ENCODE results near the gene RPS6KA4. TPM values are rescaled to one million over a fixed set of nuclear protein-coding genes. Genes with fewer than 3 reads are reported as not detected.
A peak's percentile ranks its signal among the peaks of the same experiment; 100 is the strongest.

The RPS6KA4 gene
- total RNA-seq, 1 experiment from 2014 or later: 67.3 TPM

DNA sequence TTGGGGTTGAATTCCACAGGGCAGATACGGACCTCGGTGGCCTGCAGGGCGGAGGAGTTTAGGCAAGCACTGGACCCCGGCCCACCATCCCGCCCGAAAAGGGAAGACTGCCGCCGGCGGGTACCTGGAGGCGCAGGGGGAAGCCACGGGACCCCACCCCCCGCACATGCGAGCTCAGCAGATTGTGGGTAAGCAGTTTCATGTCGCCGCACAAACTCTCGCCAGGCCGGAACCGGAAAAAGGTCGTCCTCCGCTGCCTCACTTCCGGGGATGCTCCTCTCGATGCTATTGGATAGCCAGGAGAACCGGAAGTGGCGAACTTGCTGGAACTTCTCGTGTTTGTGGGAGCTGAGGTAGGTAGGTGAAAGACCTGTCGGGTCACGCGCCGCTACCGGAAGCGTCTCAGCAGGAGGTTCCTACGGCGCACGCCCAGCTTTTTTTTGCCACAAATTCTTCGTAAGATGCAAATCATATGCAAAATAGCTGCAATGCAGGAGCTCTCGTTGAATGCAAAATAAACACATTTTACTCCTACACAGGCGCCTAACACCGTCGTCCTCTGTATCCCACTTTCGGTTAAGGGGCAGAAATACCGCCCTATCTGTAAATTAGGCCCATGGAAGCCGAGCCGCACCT lies 41.5 kb upstream of the RPS6KA4 start, which contains the start of gene TRMT112:
TSS of gene TRMT112 (minus strand) at position 235 of the 636 bp plus-strand sequence. CDS start at position 202, 33 bp downstream.
- H3K79me2 ChIP-seq (ENCODE audit: insufficient read depth, low read length): peaks cover 37% of the 10 kb centered on the region
- H3K36me3 ChIP-seq (ENCODE audit: control insufficient read depth in 1 of 2, insufficient read depth in 2 of 2, low read length in 2 of 2): peaks cover 7 to 23% of the 10 kb centered on the region in 2 experiments; a peak in 2 of 4 replicates
- ATAC-seq (peak; percentile 76), DNase-seq (ENCODE audit: low read depth, low spot score) (peak; percentile 99)
- ChIA-PET POLR2A (interaction anchor here (0.6 to 3.0 kb wide), 26 partner anchors 10 to 1768 kb away, joined by 3 to 77 read pairs (median 6); partner anchors contain the start of genes CATSPERZ, ESRRA, FKBP2 and PLCB3), RAD21 (ENCODE audit: low non-redundant PET in 1 of 2, low total read pairs in 2 of 2, uncharacterized antibody in 2 of 2, unreplicated experiment in 2 of 2) (interaction anchor here (0.6 to 2.6 kb wide), 14 partner anchors 12 to 132 kb away, joined by 3 to 29 read pairs (median 4); partner anchors contain the start of gene ESRRA (in 2 of the 2)), CTCF (interaction anchor here (0.6 to 3.7 kb wide), 23 partner anchors 11 to 515 kb away, joined by 3 to 92 read pairs (median 5); partner anchors contain the start of genes BAD, ESRRA and FKBP2)
- H3K9me3 ChIP-seq (ENCODE audit: control insufficient read depth in 1 of 2, insufficient read depth in 1 of 2, low read depth in 1 of 2, low read length in 2 of 2): no peaks in the 10 kb centered on the region
- H3K9me2 ChIP-seq (ENCODE audit: insufficient read depth): no peaks in the 10 kb centered on the region
- H3K4me1 ChIP-seq (ENCODE audit: control insufficient read depth in 1 of 2, insufficient read depth in 2 of 2, low read length in 2 of 2): peaks cover 22 to 56% of the 10 kb centered on the region in 2 experiments
- H2AFZ ChIP-seq (ENCODE audit: low read depth, low read length, poor library complexity, severe bottlenecking): no peak within 1 kb of the TSS
- no TSS peak for BruUV-seq (replicated peaks)
- H4K20me1 ChIP-seq (ENCODE audit: insufficient read depth): no peaks in the 10 kb centered on the region
- H3K4me2 ChIP-seq (ENCODE audit: low read length): peak within 1 kb of the TSS; percentile 77
- intact Hi-C loops (cut with micrococcal nuclease): loop anchor here (1.0 kb wide), 3 partner anchors 14 to 42 kb away; partner anchors contain the start of gene RPS6KA4
- peak within 1 kb of the TSS; percentile 80 to 84 for H3K4me3 ChIP-seq (replicated peaks in 1 of 2; ENCODE audit: low read depth in 1 of 2, low read length in 2 of 2)
- peak within 1 kb of the TSS; percentile 89 for H3K9ac ChIP-seq (ENCODE audit: low read length)
- H3K27ac ChIP-seq (ENCODE audit: low read depth, low read length): peak within 1 kb of the TSS; percentile 83
- no peaks in the 10 kb centered on the region for H3K27me3 ChIP-seq (ENCODE audit: insufficient read depth, low read length)
- TF ChIP-seq SIN3A (IDR thresholded peaks at IDR 0.05; ENCODE audit: low read depth) (no peak), SP1 (IDR thresholded peaks at IDR 0.05; ENCODE audit: low read depth) (no peak), EZH2 (IDR thresholded peaks at IDR 0.05) (no peak), EGR1 (IDR thresholded peaks at IDR 0.05; ENCODE audit: low read depth) (no peak), ELF1 (IDR thresholded peaks at IDR 0.05; ENCODE audit: borderline replicate concordance, low read depth) (no peak), YY1 (IDR thresholded peaks at IDR 0.05; ENCODE audit: extremely low read depth, insufficient replicate concordance, low read depth, low read length) (peak; percentile 32), ZNF274 (IDR thresholded peaks at IDR 0.05; ENCODE audit: low read depth, low read length) (no peak), JUND (IDR thresholded peaks at IDR 0.05) (no peak), POLR2AphosphoS5 (IDR thresholded peaks at IDR 0.05; ENCODE audit: low read depth, low read length) (peak; percentile 83), POLR2A (IDR thresholded peaks at IDR 0.05; ENCODE audit: borderline replicate concordance, extremely low read depth, insufficient read depth, insufficient read length) (peak; percentile 70), FOSL1 (IDR thresholded peaks at IDR 0.05; ENCODE audit: low read depth) (no peak), RAD21 (IDR thresholded peaks at IDR 0.05; ENCODE audit: low read depth) (no peak), ZFX (IDR thresholded peaks at IDR 0.05) (no peak; the same call in 1 of the 2 replicates), SRF (IDR thresholded peaks at IDR 0.05; ENCODE audit: low read depth) (no peak), CEBPB (IDR thresholded peaks at IDR 0.05; ENCODE audit: low read depth) (no peak), CBX3 (IDR thresholded peaks at IDR 0.05; ENCODE audit: low read depth) (no peak), EZH2phosphoT487 (IDR thresholded peaks at IDR 0.05; ENCODE audit: borderline replicate concordance) (no peak)
- TF ChIP-seq, protein P1, sequence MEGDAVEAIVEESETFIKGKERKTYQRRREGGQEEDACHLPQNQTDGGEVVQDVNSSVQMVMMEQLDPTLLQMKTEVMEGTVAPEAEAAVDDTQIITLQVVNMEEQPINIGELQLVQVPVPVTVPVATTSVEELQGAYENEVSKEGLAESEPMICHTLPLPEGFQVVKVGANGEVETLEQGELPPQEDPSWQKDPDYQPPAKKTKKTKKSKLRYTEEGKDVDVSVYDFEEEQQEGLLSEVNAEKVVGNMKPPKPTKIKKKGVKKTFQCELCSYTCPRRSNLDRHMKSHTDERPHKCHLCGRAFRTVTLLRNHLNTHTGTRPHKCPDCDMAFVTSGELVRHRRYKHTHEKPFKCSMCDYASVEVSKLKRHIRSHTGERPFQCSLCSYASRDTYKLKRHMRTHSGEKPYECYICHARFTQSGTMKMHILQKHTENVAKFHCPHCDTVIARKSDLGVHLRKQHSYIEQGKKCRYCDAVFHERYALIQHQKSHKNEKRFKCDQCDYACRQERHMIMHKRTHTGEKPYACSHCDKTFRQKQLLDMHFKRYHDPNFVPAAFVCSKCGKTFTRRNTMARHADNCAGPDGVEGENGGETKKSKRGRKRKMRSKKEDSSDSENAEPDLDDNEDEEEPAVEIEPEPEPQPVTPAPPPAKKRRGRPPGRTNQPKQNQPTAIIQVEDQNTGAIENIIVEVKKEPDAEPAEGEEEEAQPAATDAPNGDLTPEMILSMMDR (IDR thresholded peaks at IDR 0.05 in 2 of 3, conservative IDR thresholded peaks at IDR 0.05 in 1 of 3; ENCODE audit: borderline replicate concordance in 1 of 3, insufficient read depth in 1 of 3, low read depth in 2 of 3, low read length in 2 of 3): no peak
- TF ChIP-seq, protein P2, sequence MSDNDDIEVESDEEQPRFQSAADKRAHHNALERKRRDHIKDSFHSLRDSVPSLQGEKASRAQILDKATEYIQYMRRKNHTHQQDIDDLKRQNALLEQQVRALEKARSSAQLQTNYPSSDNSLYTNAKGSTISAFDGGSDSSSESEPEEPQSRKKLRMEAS (IDR thresholded peaks at IDR 0.05): no peak
- TF ChIP-seq, protein P3, sequence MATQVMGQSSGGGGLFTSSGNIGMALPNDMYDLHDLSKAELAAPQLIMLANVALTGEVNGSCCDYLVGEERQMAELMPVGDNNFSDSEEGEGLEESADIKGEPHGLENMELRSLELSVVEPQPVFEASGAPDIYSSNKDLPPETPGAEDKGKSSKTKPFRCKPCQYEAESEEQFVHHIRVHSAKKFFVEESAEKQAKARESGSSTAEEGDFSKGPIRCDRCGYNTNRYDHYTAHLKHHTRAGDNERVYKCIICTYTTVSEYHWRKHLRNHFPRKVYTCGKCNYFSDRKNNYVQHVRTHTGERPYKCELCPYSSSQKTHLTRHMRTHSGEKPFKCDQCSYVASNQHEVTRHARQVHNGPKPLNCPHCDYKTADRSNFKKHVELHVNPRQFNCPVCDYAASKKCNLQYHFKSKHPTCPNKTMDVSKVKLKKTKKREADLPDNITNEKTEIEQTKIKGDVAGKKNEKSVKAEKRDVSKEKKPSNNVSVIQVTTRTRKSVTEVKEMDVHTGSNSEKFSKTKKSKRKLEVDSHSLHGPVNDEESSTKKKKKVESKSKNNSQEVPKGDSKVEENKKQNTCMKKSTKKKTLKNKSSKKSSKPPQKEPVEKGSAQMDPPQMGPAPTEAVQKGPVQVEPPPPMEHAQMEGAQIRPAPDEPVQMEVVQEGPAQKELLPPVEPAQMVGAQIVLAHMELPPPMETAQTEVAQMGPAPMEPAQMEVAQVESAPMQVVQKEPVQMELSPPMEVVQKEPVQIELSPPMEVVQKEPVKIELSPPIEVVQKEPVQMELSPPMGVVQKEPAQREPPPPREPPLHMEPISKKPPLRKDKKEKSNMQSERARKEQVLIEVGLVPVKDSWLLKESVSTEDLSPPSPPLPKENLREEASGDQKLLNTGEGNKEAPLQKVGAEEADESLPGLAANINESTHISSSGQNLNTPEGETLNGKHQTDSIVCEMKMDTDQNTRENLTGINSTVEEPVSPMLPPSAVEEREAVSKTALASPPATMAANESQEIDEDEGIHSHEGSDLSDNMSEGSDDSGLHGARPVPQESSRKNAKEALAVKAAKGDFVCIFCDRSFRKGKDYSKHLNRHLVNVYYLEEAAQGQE (IDR thresholded peaks at IDR 0.05; ENCODE audit: low read depth): no peak

All from HCT116 (cell line).